IPS-18c (cell line): ENCODE measurements around the gene CATSPER2.
"Not testable (repeated sequence)": the region's sequence is repeated elsewhere in the genome, so short reads cannot be mapped to it uniquely, and the experiment has no call there.

Experiments
- H3K4me3 ChIP-seq: 2 replicates; pipeline ENCODE4 v1.7.0; 2013; ENCODE audit warnings: low read depth, mild to moderate bottlenecking, low read length, moderate library complexity; ENCODE audit not compliant: insufficient read depth
- H3K9me3 ChIP-seq: one replicate; pipeline ENCODE4 v1.6.1; 2013; ENCODE audit warnings: mild to moderate bottlenecking, low read length, moderate library complexity; ENCODE audit not compliant: control insufficient read depth, insufficient read depth

CATSPER2 gene

DNA sequence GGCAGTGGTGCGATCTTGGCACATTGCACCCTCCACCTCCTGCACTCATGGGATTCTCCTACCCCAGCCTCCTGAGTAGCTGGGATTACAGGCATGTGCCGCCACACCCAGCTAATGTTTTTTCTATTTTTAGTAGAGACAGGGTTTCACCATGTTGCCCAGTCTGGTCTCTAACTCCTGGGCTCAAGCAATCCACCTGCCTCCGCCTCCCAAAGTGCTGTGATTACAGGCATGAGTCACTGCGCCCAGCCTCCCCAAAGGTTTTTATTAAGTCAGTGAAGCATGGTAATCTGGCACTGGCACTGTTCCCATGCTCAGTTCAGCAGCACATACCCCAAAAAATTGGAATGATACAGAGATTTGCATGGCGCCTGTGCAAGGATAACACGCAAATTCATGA lies 46.4 kb downstream of the CATSPER2 start:
- H3K4me3 ChIP-seq, result not testable (repeated sequence)

DNA sequence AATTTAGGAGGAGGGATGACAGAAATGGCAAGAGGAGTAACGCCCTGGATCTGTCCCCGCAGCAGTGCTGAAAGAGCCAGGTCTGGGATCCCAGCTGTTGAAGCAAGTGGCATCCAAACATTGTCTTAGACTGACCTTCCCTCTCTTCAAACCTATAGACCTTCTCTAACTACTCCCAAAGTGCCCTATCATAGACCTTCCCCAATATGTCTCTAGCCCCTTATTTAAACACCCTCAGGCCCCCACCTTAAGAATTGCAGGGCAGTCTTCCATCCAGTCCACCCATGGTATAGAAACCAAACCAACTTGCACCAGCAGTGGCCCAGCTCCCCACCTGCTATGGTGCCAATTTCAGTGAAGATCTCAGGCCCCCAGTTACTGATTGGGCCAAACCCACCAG lies 48.4 kb downstream of the CATSPER2 start:
- H3K4me3 ChIP-seq, H3K9me3 ChIP-seq: not testable (repeated sequence)

More for the DNA sequence above, 46.4 kb downstream of the CATSPER2 start:
- H3K9me3 ChIP-seq, result not testable (repeated sequence)

DNA sequence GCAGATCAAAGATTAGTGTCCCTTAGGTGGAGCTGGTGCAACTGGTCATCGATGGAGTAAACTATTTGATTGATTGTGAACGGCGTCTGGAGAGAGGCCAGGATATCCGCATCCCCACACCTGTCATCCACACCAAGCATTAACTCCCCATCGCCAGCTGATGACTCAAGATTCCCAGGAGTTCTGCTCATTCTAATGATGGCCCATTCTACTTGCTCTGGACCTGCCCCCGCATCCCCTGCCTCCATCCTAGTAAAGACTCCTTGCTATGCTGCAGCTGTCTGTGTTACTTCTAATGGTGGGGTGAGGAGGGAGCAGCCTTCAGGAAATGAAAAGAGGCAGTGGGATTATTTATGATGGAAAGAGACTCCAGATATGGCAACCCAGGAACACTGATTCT lies 49.5 kb downstream of the CATSPER2 start:
- not testable (repeated sequence) for H3K4me3 ChIP-seq, H3K9me3 ChIP-seq

DNA sequence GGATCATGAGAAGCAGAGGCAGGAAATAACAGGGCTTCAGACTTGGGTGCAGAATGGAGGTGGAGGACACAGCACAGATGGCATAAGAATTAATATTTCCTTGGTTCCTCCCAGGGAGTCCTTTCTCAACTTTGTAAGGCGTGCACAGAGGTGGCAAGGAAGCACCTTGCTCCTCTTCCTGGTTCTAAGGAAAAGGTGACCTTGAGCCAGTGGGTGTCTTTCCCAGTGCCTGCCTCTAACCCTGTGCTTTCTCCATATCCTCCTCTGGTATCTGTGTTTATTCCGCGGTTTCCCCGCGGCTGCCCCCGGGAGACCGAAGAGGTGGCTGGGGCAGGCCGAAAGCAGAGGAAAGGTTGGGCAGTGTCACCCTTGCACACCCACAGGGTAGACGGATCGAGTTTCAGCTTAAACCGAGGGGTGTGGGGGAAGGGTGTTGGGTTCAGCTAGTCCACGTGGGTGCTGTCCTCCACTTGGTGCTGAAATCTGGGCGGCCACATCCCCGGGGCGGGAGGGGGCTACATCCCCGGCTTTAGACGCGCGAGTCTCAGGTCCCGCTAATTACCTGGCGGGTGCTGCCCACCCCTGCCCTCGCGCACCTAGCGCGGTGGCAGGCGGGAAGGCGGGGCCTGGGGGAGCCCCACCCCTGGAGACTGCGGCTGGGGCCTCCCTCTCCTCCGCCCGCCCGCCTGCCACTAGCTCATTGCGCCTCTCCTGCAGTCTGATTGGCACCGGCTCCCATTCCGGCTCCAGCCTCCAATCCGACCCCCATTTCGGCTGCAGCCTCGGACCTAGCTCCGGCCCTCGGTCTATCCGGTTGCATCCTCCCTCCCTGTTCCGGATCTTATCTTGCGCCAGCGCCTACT lies 55.1 kb downstream of the CATSPER2 start, which contains the start of gene CKMT1B:
Gene CKMT1B (plus strand): TSS at position 700 of the 863 bp plus-strand sequence. CDS start 192 bp downstream, outside the sequence.
- H3K9me3 ChIP-seq, result not testable (repeated sequence)

DNA sequence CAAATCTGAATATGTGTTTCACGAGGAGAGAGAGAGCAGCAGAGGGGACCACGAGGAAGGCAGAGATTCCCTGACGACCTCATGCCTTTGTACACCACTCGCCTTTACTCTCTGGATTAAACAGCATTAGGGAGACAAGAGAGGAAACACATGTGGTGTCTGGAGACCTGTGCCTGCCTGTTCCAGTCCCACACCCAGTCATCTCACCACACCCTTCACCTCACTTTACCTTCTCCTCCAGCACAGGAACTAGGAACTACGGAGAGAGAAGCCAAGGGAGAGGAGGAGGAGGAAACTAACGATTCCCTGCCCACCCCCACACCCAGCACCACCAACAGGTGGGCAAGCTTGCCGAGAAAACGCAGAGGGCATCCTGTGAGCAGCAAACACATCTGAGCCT lies 55.8 kb downstream of the CATSPER2 start:
- H3K4me3 ChIP-seq, H3K9me3 ChIP-seq: not testable (repeated sequence)

More for the DNA sequence above, 55.1 kb downstream of the CATSPER2 start, which contains the start of gene CKMT1B:
- H3K4me3 ChIP-seq, result not testable (repeated sequence)

DNA sequence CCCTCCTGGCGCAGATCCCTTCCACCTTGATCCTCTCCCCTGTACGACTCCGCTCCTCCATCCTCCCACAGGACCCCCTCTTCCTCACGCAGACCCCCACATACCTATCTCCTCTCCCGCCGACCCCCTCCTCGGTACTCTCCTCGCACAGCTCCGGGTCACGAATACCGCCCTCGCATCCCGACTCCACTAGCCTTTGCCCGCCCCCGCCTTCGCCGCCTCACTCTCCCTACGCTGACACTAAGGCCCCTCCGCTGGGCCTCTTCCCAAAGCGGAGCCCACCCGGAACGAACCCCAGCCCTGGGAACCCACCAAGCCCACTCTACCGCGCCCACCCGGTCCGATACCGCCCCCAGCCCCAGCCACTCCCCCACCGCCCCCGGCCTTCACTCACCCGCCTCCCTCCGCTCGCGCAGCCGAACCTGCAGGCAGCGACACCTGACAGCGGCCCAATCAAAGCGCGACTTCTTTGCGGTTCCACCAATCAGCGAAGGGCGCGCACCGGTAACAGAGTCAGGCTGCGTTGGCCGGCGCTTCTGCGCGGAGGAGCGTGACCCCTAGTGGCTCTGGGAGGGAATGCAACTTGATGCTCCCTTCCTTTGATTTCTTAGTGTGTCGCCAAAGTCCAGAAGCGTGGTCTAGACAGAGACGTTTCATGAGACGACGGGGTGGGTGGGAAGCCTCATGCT lies 58.7 kb downstream of the CATSPER2 start, which contains the start of gene PPIP5K1:
Gene PPIP5K1 (minus strand): TSS at position 431 of the 689 bp plus-strand sequence. CDS start 5,704 bp downstream, outside the sequence.
- H3K4me3 ChIP-seq, H3K9me3 ChIP-seq: not testable (repeated sequence)
